IPS-20b (cell line): Measurements from ENCODE around the gene CTNNA1.
"Not testable (repeated sequence)": the region's sequence is repeated elsewhere in the genome, so short reads cannot be mapped to it uniquely, and the experiment has no call there.

Experiments
- H3K27ac ChIP-seq: one replicate; pipeline ENCODE4 v1.5.1; 2013; ENCODE audit warnings: low read length
- H3K27me3 ChIP-seq: 2 replicates; pipeline ENCODE4 v1.6.1; 2013; ENCODE audit warnings: mild to moderate bottlenecking, low read length, inconsistent platforms; ENCODE audit not compliant: insufficient read depth
- H3K36me3 ChIP-seq: 2 replicates; pipeline ENCODE4 v1.6.1; 2013; ENCODE audit warnings: low read depth, mild to moderate bottlenecking, inconsistent platforms, low read length, moderate library complexity; ENCODE audit not compliant: insufficient read depth
- H3K4me1 ChIP-seq: 2 replicates; pipeline ENCODE4 v1.6.1; 2013; ENCODE audit warnings: mild to moderate bottlenecking, control low read depth, inconsistent platforms, low read length, moderate library complexity; ENCODE audit not compliant: insufficient read depth
- H3K4me3 ChIP-seq: 2 replicates; pipeline ENCODE4 v1.5.1; 2013; ENCODE audit warnings: mild to moderate bottlenecking, low read length, inconsistent platforms
- H3K9ac ChIP-seq: 2 replicates; pipeline ENCODE4 v1.6.1; 2013; ENCODE audit warnings: low read depth, mild to moderate bottlenecking, inconsistent platforms, low read length, moderate library complexity
- H3K9me3 ChIP-seq: 2 replicates; pipeline ENCODE4 v1.6.1; 2013; ENCODE audit warnings: mild to moderate bottlenecking, low read depth, low read length, inconsistent platforms; ENCODE audit not compliant: insufficient read depth

Gene CTNNA1

GRCh38 chr5:138912093-138912492 is 158.9 kb downstream of the CTNNA1 start:
- peaks cover 44% of the 10 kb centered on the region for H3K36me3 ChIP-seq
- H3K9ac ChIP-seq = no peak overlapping the region
- H3K9me3 ChIP-seq = no peaks in the 10 kb centered on the region
- H3K4me3 ChIP-seq = no peak overlapping the region
- H3K27me3 ChIP-seq = no peaks in the 10 kb centered on the region
- H3K4me1 ChIP-seq = no peaks in the 10 kb centered on the region
- no peak overlapping the region for H3K27ac ChIP-seq

DNA sequence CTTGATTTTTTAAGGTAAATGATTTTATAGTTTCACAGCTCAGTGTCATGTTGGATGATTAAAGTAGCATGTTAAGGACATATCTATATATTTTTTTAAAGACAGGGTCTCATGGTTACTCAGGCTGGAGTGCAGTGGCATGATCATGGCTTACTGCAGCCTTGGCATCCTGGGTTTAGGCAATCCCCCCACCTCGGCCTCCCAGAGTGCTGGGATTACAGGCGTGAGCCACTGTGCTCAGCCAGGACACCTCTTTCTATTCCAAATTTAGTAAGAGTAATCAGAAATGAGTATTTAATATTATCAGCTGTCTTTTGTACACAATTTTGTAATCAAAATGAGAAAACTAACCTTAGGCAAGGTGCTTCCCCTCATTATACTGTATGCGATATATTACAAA is 160.5 kb downstream of the CTNNA1 start:
- H3K36me3 ChIP-seq = peaks cover 41% of the 10 kb centered on the region
- no peak overlapping the region for H3K9ac ChIP-seq
- no peaks in the 10 kb centered on the region for H3K9me3 ChIP-seq
- no peak overlapping the region for H3K27ac ChIP-seq
- 0 out of 2 replicates have a peak, but pooled peaks cover 4% of the 10 kb centered on the region for H3K4me1 ChIP-seq
- H3K4me3 ChIP-seq = no peak overlapping the region
- no peaks in the 10 kb centered on the region for H3K27me3 ChIP-seq

DNA sequence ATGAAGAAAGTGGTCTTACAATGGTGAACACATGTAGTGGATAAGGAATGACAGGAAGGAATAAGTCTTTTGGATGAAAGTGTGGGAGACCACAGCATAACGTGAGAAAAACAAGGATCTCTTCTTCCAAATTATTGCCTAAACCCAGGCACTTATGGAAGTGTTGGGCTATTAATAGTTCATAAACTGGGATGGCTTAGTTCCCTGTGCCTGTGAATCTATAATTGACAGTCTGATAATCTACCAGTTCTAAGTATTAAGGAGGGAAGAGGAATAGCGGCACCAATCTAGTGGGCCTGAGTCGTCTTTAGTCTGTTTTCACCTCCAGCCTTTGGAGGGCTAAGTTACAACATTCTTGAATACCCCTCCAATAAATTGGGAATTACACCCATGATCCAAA is 161.1 kb downstream of the CTNNA1 start:
- 0 out of 2 replicates have a peak, but pooled peaks cover 4% of the 10 kb centered on the region for H3K4me1 ChIP-seq
- no peak overlapping the region for H3K9ac ChIP-seq
- no peaks in the 10 kb centered on the region for H3K9me3 ChIP-seq
- H3K4me3 ChIP-seq = no peak overlapping the region
- H3K36me3 ChIP-seq = peaks cover 40% of the 10 kb centered on the region
- no peak overlapping the region for H3K27ac ChIP-seq
- H3K27me3 ChIP-seq = no peaks in the 10 kb centered on the region

DNA sequence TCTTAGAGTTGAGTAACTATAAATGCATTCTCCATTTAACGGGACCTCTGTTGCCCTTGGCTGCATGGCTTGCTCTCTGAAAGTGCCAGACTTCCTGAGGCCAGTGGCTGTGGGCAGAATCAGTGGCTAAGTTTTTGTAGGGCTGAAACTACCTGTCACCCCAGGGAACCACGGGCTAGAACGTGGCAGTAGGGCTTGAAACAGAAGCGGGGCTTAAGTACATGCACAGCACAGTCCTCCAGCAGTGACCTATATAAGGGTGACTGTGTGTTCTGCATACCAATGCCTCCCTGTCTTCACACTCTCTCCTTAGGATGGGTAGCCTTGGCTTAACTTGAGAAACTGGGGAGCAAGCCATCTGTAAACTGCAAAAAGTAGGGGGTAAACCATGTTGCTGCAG is 165.5 kb downstream of the CTNNA1 start:
- Histone ChIP-seq H3K9me3 (no peaks in the 10 kb centered on the region), H3K27ac (no peak overlapping the region), H3K36me3 (peaks cover 34% of the 10 kb centered on the region), H3K4me3 (no peak overlapping the region), H3K9ac (no peak overlapping the region), H3K4me1 (0 out of 2 replicates have a peak, but pooled peaks cover 4% of the 10 kb centered on the region), H3K27me3 (no peaks in the 10 kb centered on the region)

DNA sequence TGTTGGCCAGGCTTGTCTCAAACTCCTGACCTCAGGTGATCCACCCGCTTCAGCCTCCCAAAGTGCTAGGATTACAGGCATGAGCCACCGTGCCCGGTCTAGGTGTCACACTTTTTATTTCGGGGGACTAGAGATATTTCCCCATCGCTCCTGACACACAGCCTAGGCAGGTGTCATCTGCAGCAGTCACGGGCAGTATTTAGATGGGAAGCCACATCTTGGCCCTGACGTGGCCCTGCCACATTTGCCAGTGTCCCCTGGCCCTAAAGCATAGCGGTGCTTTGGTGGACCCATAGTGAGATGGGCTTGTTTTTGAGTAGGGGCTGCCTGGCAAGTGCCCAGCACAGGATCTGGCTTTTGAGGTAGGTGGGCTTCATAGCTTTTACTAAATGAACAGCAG is 167.0 kb downstream of the CTNNA1 start:
- peaks cover 43% of the 10 kb centered on the region for H3K36me3 ChIP-seq
- H3K9ac ChIP-seq = no peak overlapping the region
- no peak overlapping the region for H3K27ac ChIP-seq

DNA sequence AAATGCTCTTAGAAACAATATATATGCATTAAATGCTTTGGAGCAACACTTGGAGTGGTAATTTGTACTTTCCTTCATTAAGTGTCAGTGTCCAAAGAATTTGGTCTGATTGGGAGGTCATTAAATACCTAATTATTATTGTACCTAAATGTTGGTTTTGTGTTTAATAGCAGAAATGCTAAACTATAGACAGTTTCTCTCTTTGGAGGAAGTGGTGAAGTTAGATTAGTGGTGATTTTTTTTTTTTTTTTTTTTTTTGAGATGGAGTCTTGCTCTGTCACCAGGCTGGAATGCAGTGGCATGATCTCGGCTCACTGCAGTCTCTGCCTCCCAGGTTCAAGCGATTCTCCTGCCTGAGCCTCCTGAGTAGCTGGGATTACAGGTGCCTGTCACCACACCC is 168.1 kb downstream of the CTNNA1 start:
- peaks cover 51% of the 10 kb centered on the region for H3K36me3 ChIP-seq

More for the DNA sequence above, 167.0 kb downstream of the CTNNA1 start:
- Histone ChIP-seq H3K4me1 (0 out of 2 replicates have a peak, but pooled peaks cover 4% of the 10 kb centered on the region), H3K4me3 (no peak overlapping the region), H3K27me3 (no peaks in the 10 kb centered on the region), H3K9me3 (no peaks in the 10 kb centered on the region)

DNA sequence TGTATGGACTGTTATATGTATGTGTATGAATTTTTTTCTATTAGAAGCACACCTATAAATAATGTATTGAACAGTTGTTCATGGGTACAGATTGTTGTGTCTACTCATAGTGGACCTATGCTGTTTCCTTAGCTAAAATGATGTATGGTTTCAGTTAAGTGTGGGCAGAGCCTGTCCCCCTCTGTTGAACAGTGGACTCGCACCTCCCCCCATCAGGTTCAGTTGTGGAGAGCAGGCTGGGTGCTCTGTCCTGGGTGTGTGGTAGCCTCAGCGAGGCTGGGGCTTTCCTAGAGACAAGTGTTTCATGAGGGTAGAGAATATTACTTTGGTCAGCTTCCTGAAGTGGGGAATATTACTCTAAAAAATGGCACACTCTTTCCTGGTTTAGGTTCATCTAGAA is 169.3 kb downstream of the CTNNA1 start:
- H3K36me3 ChIP-seq = peaks cover 62% of the 10 kb centered on the region
- no peak overlapping the region for H3K27ac ChIP-seq
- no peak overlapping the region for H3K4me3 ChIP-seq
- no peaks in the 10 kb centered on the region for H3K9me3 ChIP-seq
- H3K27me3 ChIP-seq = no peaks in the 10 kb centered on the region
- H3K4me1 ChIP-seq = 0 out of 2 replicates have a peak, but pooled peaks cover 4% of the 10 kb centered on the region
- no peak overlapping the region for H3K9ac ChIP-seq

More for the DNA sequence above, 168.1 kb downstream of the CTNNA1 start:
- H3K9ac ChIP-seq, H3K9me3 ChIP-seq, H3K27me3 ChIP-seq, H3K27ac ChIP-seq, H3K4me1 ChIP-seq, H3K4me3 ChIP-seq: not testable (repeated sequence)

GRCh38 chr5:138925090-138925635 is 171.9 kb downstream of the CTNNA1 start:
- H3K4me3 ChIP-seq = no peak overlapping the region
- peaks cover 71% of the 10 kb centered on the region for H3K36me3 ChIP-seq
- no peak overlapping the region for H3K9ac ChIP-seq
- no peaks in the 10 kb centered on the region for H3K9me3 ChIP-seq
- no peak overlapping the region for H3K27ac ChIP-seq
- no peaks in the 10 kb centered on the region for H3K27me3 ChIP-seq
- no peaks in the 10 kb centered on the region for H3K4me1 ChIP-seq

- H3K4me3 ChIP-seq = no peak overlapping the region
Measured at GRCh38 chr5:138926257-138926656, 173.0 kb downstream of the CTNNA1 start.

GRCh38 chr5:138926688-138927448 is 173.6 kb downstream of the CTNNA1 start:
- Histone ChIP-seq H3K36me3 (peaks cover 84% of the 10 kb centered on the region), H3K27me3 (no peaks in the 10 kb centered on the region), H3K9ac (no peak overlapping the region), H3K9me3 (no peaks in the 10 kb centered on the region), H3K27ac (no peak overlapping the region), H3K4me1 (no peaks in the 10 kb centered on the region), H3K4me3 (no peak overlapping the region)

More at GRCh38 chr5:138926257-138926656, 173.0 kb downstream of the CTNNA1 start:
- no peaks in the 10 kb centered on the region for H3K27me3 ChIP-seq
- H3K27ac ChIP-seq = no peak overlapping the region
- no peak overlapping the region for H3K9ac ChIP-seq
- H3K36me3 ChIP-seq = peaks cover 78% of the 10 kb centered on the region
- H3K4me1 ChIP-seq = no peaks in the 10 kb centered on the region
- H3K9me3 ChIP-seq = no peaks in the 10 kb centered on the region

GRCh38 chr5:138927544-138927943 is 174.3 kb downstream of the CTNNA1 start:
- peaks cover 91% of the 10 kb centered on the region for H3K36me3 ChIP-seq
- H3K9me3 ChIP-seq = no peaks in the 10 kb centered on the region
- H3K27me3 ChIP-seq = no peaks in the 10 kb centered on the region
- no peaks in the 10 kb centered on the region for H3K4me1 ChIP-seq
- H3K4me3 ChIP-seq = no peak overlapping the region
- no peak overlapping the region for H3K9ac ChIP-seq
- no peak overlapping the region for H3K27ac ChIP-seq

GRCh38 chr5:138927979-138928378 is 174.8 kb downstream of the CTNNA1 start:
- peaks cover 95% of the 10 kb centered on the region for H3K36me3 ChIP-seq
- no peaks in the 10 kb centered on the region for H3K27me3 ChIP-seq
- H3K9me3 ChIP-seq = no peaks in the 10 kb centered on the region
- H3K4me1 ChIP-seq = no peaks in the 10 kb centered on the region
- no peak overlapping the region for H3K4me3 ChIP-seq
- H3K27ac ChIP-seq = no peak overlapping the region
- H3K9ac ChIP-seq = no peak overlapping the region
